Activated CD8-positive, alpha-beta T cell treated with anti-CD3 and anti-CD28 coated beads for 36 hours (primary cell): ENCODE data around the gene RAB10. TPM values are rescaled to one million over a fixed set of nuclear protein-coding genes. Genes with fewer than 3 reads are reported as not detected.

Experiments used
- ATAC-seq: fragments of 200-7000 bp; cut with Tn5 transposase; one replicate; pipeline ENCODE4 v1.10.0; 2021; ENCODE audit warnings: mild to moderate bottlenecking, moderate library complexity
- CTCF ChIA-PET: fragments of 350-600 bp; sonication (Branson Sonifier 250); formaldehyde crosslinking; loops from one replicate; lab custom pipeline; 2021; ENCODE audit warnings: antibody characterized with exemption; lab: Charles Lee
- POLR2A ChIA-PET: fragments of 350-600 bp; sonication (Branson Sonifier 250); formaldehyde crosslinking; loops from one replicate; lab custom pipeline; 2021; ENCODE audit warnings: antibody characterized with exemption; lab: Charles Lee
- DNase-seq: peaks from one replicate; pipeline ENCODE4 v3.0.0-alpha.2; 2020
- H3K27ac Mint-ChIP-seq: one replicate; pipeline ENCODE4 v1.8.0; 2021; ENCODE audit warnings: mild to moderate bottlenecking, mixed read lengths
- H3K27me3 Mint-ChIP-seq: one replicate; pipeline ENCODE4 v1.8.0; 2021; ENCODE audit warnings: mixed read lengths
- H3K36me3 Mint-ChIP-seq: one replicate; pipeline ENCODE4 v1.8.0; 2021; ENCODE audit warnings: low read depth, mixed read lengths
- H3K4me1 Mint-ChIP-seq: one replicate; pipeline ENCODE4 v1.8.0; 2021; ENCODE audit warnings: low read depth, mixed read lengths
- H3K4me3 Mint-ChIP-seq: one replicate; pipeline ENCODE4 v1.8.0; 2021; ENCODE audit warnings: mild to moderate bottlenecking, moderate library complexity, mixed read lengths
- H3K9me3 Mint-ChIP-seq: one replicate; pipeline ENCODE4 v1.8.0; 2021; ENCODE audit warnings: mixed read lengths
- CTCF ChIP-seq: fragments of 200-600 bp; IDR thresholded peaks from one replicate; pipeline ENCODE4 v1.8.0; 2022; ENCODE audit warnings: antibody characterized with exemption, mild to moderate bottlenecking
- intact Hi-C: fragments of 100-400 bp; cut with micrococcal nuclease; formaldehyde crosslinking; loops from one replicate; pipeline ENCODE4 v1.10.0; 2022
- total RNA-seq, 2 experiments: library from RNA; stranded (reverse); gene quantifications; one replicate each; pipeline ENCODE4 v1.2.3, GENCODE V29; 2021

RAB10 gene
- total RNA-seq, 2 experiments from 2014 or later = 89.5 to 102 TPM

- no peak for DNase-seq
- Mint-ChIP-seq H3K36me3 (no peaks in the 10 kb centered on the region), H3K9me3 (no peaks in the 10 kb centered on the region), H3K4me3 (no peak overlapping the region), H3K27ac (no peak overlapping the region), H3K27me3 (no peaks in the 10 kb centered on the region), H3K4me1 (no peaks in the 10 kb centered on the region)
- intact Hi-C loops = no loop called here
- POLR2A ChIA-PET = no interaction called here
- no peak for ATAC-seq
- TF ChIP-seq CTCF = no peak
- CTCF ChIA-PET = interaction anchor here (2.4 to 3.5 kb wide), 2 partner anchors 9 to 145 kb away, joined by 6 to 14 read pairs; no protein-coding TSS in a partner anchor
Measured at GRCh38 chr2:26000561-26001082, 33.3 kb upstream of the RAB10 start.

GRCh38 chr2:26001743-26002351, 32.0 kb upstream of the RAB10 start:
- no peaks in the 10 kb centered on the region for H3K4me1 Mint-ChIP-seq
- CTCF ChIA-PET = interaction anchor here (1.6 to 3.5 kb wide), 3 partner anchors 10 to 144 kb away, joined by 5 to 14 read pairs (median 6); no protein-coding TSS in a partner anchor

GRCh38 chr2:26002632-26003310, 31.1 kb upstream of the RAB10 start:
- no peak for TF ChIP-seq CTCF
- Mint-ChIP-seq H3K27ac (no peak overlapping the region), H3K36me3 (no peaks in the 10 kb centered on the region), H3K4me3 (no peak overlapping the region), H3K9me3 (no peaks in the 10 kb centered on the region), H3K4me1 (no peaks in the 10 kb centered on the region), H3K27me3 (no peaks in the 10 kb centered on the region)
- intact Hi-C loops = no loop called here
- ChIA-PET CTCF (interaction anchor here (0.8 to 1.6 kb wide), 2 partner anchors 11 to 143 kb away, joined by 3 to 5 read pairs; no protein-coding TSS in a partner anchor), POLR2A (no interaction called here)
- DNase-seq = no peak
- ATAC-seq = no peak

More at GRCh38 chr2:26001743-26002351, 32.0 kb upstream of the RAB10 start:
- intact Hi-C loops = no loop called here
- Mint-ChIP-seq H3K27me3 (no peaks in the 10 kb centered on the region), H3K4me3 (no peak overlapping the region), H3K27ac (no peak overlapping the region), H3K9me3 (no peaks in the 10 kb centered on the region), H3K36me3 (no peaks in the 10 kb centered on the region)
- POLR2A ChIA-PET = no interaction called here
- no peak for TF ChIP-seq CTCF
- ATAC-seq (no peak), DNase-seq (no peak)

GRCh38 chr2:26008095-26008494, 25.8 kb upstream of the RAB10 start:
- CTCF ChIA-PET = interaction anchor here (1.2 kb wide), 1 partner anchor 16 kb away, joined by 5 read pairs; no protein-coding TSS in a partner anchor
- TF ChIP-seq CTCF = no peak
- DNase-seq (no peak), ATAC-seq (no peak)
- intact Hi-C loops = no loop called here
- POLR2A ChIA-PET = interaction anchor here (1.1 kb wide), 1 partner anchor 10 kb away, joined by 3 read pairs; no protein-coding TSS in a partner anchor
- no peaks in the 10 kb centered on the region for H3K36me3 Mint-ChIP-seq
- H3K27ac Mint-ChIP-seq = no peak overlapping the region
- H3K9me3 Mint-ChIP-seq = no peaks in the 10 kb centered on the region
- H3K27me3 Mint-ChIP-seq = no peaks in the 10 kb centered on the region
- no peaks in the 10 kb centered on the region for H3K4me1 Mint-ChIP-seq
- H3K4me3 Mint-ChIP-seq = no peak overlapping the region
